A673 (cell line): ENCODE results near the gene FUT2. TPM values are rescaled to one million over a fixed set of nuclear protein-coding genes. Genes with fewer than 3 reads are reported as not detected.
"Not testable (repeated sequence)": the region's sequence is repeated elsewhere in the genome, so short reads cannot be mapped to it uniquely, and the experiment has no call there.

Source experiments
- BruUV-seq: library from RNA; stranded (reverse); fragments of 400-500 nt; replicated peaks from 2 replicates; lab custom pipeline; 2021; lab: Mats Ljungman, UMichigan
- CTCF ChIA-PET: fragments of 300-600 bp; sonication (Branson Sonifier 250); formaldehyde crosslinking; loops from one replicate; lab custom pipeline; 2022; ENCODE audit warnings: antibody characterized with exemption; lab: Charles Lee
- POLR2A ChIA-PET: fragments of 300-600 bp; sonication (Branson Sonifier 250); formaldehyde crosslinking; loops from one replicate; lab custom pipeline; 2022; ENCODE audit warnings: antibody characterized with exemption; ENCODE audit not compliant: low non-redundant PET; lab: Charles Lee
- DNase-seq: peaks from one replicate; pipeline ENCODE4 v3.0.0-alpha.2; 2015; ENCODE audit warnings: low spot score
- H3K27ac ChIP-seq: fragments of 200-600 bp; sonication (generic); 2 replicates; pipeline ENCODE4 v1.5.1; 2016; ENCODE audit warnings: mixed run types, low read depth, mild to moderate bottlenecking, mixed read lengths, antibody characterized with exemption, low read length; ENCODE audit not compliant: poor library complexity, severe bottlenecking
- H3K27me3 ChIP-seq: fragments of 200-600 bp; sonication (generic); replicated peaks from 2 replicates; pipeline ENCODE4 v1.6.1; 2017; ENCODE audit warnings: mixed run types, low read depth, mild to moderate bottlenecking, mixed read lengths, antibody characterized with exemption, low read length; ENCODE audit not compliant: insufficient read depth, poor library complexity
- H3K36me3 ChIP-seq: fragments of 200-600 bp; sonication (generic); 2 replicates; pipeline ENCODE4 v1.6.1; 2016; ENCODE audit warnings: mixed run types, mild to moderate bottlenecking, mixed read lengths, antibody characterized with exemption, low read length; ENCODE audit not compliant: insufficient read depth, poor library complexity, severe bottlenecking
- H3K4me1 ChIP-seq: fragments of 200-600 bp; sonication (generic); 2 replicates; pipeline ENCODE4 v1.6.1; 2017; ENCODE audit warnings: mixed run types, mild to moderate bottlenecking, mixed read lengths, antibody characterized with exemption, low read length; ENCODE audit not compliant: insufficient read depth, poor library complexity, severe bottlenecking
- H3K4me3 ChIP-seq: fragments of 200-600 bp; sonication (generic); 2 replicates; pipeline ENCODE4 v1.5.1; 2016; ENCODE audit warnings: low read depth, mixed run types, mild to moderate bottlenecking, mixed read lengths, low read length; ENCODE audit not compliant: poor library complexity, severe bottlenecking
- H3K9me3 ChIP-seq: fragments of 200-600 bp; sonication (generic); 2 replicates; pipeline ENCODE4 v1.6.1; 2016; ENCODE audit warnings: mixed run types, low read depth, mild to moderate bottlenecking, mixed read lengths, antibody characterized with exemption, low read length; ENCODE audit not compliant: poor library complexity, severe bottlenecking
- CTCF ChIP-seq: fragments of 300-800, 200-600 bp; sonication (generic); conservative IDR thresholded peaks from 2 replicates; pipeline ENCODE4 v1.5.1; 2017; ENCODE audit warnings: low read depth, mild to moderate bottlenecking, antibody characterized with exemption, low read length, moderate library complexity, mixed read lengths
- EZH2 ChIP-seq: fragments of 200-600 bp; sonication (generic); IDR thresholded peaks from 2 replicates; pipeline ENCODE4 v1.6.1; 2017; ENCODE audit warnings: borderline replicate concordance, low read depth, mild to moderate bottlenecking, mixed read lengths, antibody characterized with exemption, low read length; ENCODE audit not compliant: poor library complexity, severe bottlenecking
- intact Hi-C: fragments of 100-400 bp; cut with micrococcal nuclease; formaldehyde crosslinking; loops from one replicate; pipeline ENCODE4 v1.10.0; 2022; ENCODE audit not compliant: unreplicated experiment
- total RNA-seq: library from RNA; stranded (reverse); gene quantifications from 2 replicates; pipeline ENCODE4 v1.2.3, GENCODE V29; 2021

The FUT2 gene
- total RNA-seq, 1 experiment from 2014 or later, result not detected

GRCh38 chr19:48678201-48678600 is 17.6 kb upstream of the FUT2 start:
- DNase-seq, result no peak
- Histone ChIP-seq H3K27me3 (no peaks in the 10 kb centered on the region), H3K36me3 (no peaks in the 10 kb centered on the region), H3K27ac (no peak overlapping the region), H3K9me3 (no peaks in the 10 kb centered on the region), H3K4me1 (peaks cover 4% of the 10 kb centered on the region), H3K4me3 (no peak overlapping the region)
- ChIA-PET CTCF (no interaction called here), POLR2A (no interaction called here)
- BruUV-seq, result no TSS peak
- intact Hi-C loops, result no loop called here
- TF ChIP-seq CTCF (no peak), EZH2 (no peak)

- POLR2A ChIA-PET, H3K9me3 ChIP-seq, DNase-seq, H3K4me1 ChIP-seq, CTCF ChIA-PET, H3K27ac ChIP-seq, intact Hi-C loops, H3K27me3 ChIP-seq, BruUV-seq, H3K36me3 ChIP-seq, H3K4me3 ChIP-seq: not testable (repeated sequence)
These were observed 15.8 kb upstream of the FUT2 start for GRCh38 chr19:48680006-48680405.

- CTCF ChIA-PET, result no interaction called here
- DNase-seq, result no peak
- Histone ChIP-seq H3K27me3 (no peaks in the 10 kb centered on the region), H3K36me3 (no peaks in the 10 kb centered on the region), H3K9me3 (no peaks in the 10 kb centered on the region), H3K4me1 (peaks cover 3% of the 10 kb centered on the region), H3K4me3 (no peak overlapping the region), H3K27ac (no peak overlapping the region)
- no TSS peak for BruUV-seq
- intact Hi-C loops, result no loop called here
- no peak for TF ChIP-seq EZH2
- TF ChIP-seq CTCF, result no peak
- POLR2A ChIA-PET, result no interaction called here
These were observed 15.2 kb upstream of the FUT2 start for GRCh38 chr19:48680436-48681126.

- Histone ChIP-seq H3K36me3 (no peaks in the 10 kb centered on the region), H3K4me1 (no peaks in the 10 kb centered on the region), H3K9me3 (no peaks in the 10 kb centered on the region), H3K27ac (no peak overlapping the region), H3K27me3 (no peaks in the 10 kb centered on the region), H3K4me3 (no peak overlapping the region)
- ChIA-PET CTCF (no interaction called here), POLR2A (no interaction called here)
- intact Hi-C loops, result no loop called here
- no TSS peak for BruUV-seq
- no peak for TF ChIP-seq CTCF
- no peak for TF ChIP-seq EZH2
- no peak for DNase-seq
These were observed 14.7 kb upstream of the FUT2 start for GRCh38 chr19:48681127-48681470.
